D721Med (cell line): ENCODE data around the gene MTHFSD.

ENCODE experiments used
- DNase-seq: peaks from one replicate; pipeline ENCODE4 v3.0.0; 2011; ENCODE audit warnings: low spot score; ENCODE audit not compliant: insufficient read length
- FAIRE-seq: peaks from 2 replicates; lab custom pipeline; 2011; peaks lifted over from hg19 to GRCh38; lab: Jason Lieb, UNC
- CTCF ChIP-seq: IDR thresholded peaks from 2 replicates; pipeline ENCODE4 v1.5.1; 2012; ENCODE audit warnings: mild to moderate bottlenecking, control low read depth; ENCODE audit not compliant: insufficient read depth; ENCODE audit errors: missing control alignments

The MTHFSD gene

GRCh38 chr16:86492267-86492960, 62.6 kb downstream of the MTHFSD start:
- no peak for DNase-seq
- FAIRE-seq, result no peak
- TF ChIP-seq CTCF, result no peak

DNA sequence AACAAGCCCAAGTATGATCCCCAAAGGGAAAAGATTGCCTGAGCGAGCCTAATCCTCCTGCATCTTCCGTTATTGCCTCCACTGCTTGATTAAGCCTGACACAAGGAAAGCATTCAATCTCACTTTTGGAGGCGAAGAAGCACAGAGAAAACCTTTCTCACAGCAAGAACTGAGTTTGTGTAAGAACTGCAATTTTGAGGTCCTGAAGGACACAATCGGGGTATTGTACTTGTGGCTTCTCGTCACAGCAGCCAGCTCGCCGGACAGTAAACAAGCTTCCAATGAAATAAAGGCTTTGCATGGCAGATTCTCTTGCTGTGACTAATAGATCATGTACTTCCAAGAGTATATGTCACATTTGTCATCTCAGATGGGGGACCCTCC, 63.4 kb downstream of the MTHFSD start:
- FAIRE-seq (no peak), DNase-seq (no peak)
- no peak for TF ChIP-seq CTCF

- FAIRE-seq (no peak), DNase-seq (no peak)
- TF ChIP-seq CTCF, result no peak
These were observed 64.0 kb downstream of the MTHFSD start for GRCh38 chr16:86490859-86491639.

GRCh38 chr16:86485746-86486145, 69.3 kb downstream of the MTHFSD start:
- DNase-seq (no peak), FAIRE-seq (no peak)
- TF ChIP-seq CTCF, result no peak

DNA sequence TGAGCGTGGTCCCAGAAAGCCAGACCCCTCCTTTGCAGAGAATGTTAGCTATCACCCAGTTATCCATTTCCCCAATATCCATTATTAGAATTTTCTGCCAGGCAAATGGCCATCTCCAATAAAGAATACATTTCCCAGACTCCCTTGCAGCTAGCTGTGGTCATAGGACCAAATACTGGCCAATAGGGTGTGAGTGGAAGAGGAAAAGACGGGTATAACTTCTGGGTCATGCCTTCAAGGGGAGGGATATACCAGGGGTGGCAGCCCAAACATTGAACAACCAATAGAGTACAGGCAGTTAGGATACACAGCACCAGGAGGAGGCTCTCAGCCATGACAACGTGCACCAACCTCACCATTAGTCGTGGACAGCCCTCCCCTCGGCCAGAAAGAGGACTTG, 70.8 kb downstream of the MTHFSD start:
- FAIRE-seq (no peak), DNase-seq (no peak)
- TF ChIP-seq CTCF, result no peak

DNA sequence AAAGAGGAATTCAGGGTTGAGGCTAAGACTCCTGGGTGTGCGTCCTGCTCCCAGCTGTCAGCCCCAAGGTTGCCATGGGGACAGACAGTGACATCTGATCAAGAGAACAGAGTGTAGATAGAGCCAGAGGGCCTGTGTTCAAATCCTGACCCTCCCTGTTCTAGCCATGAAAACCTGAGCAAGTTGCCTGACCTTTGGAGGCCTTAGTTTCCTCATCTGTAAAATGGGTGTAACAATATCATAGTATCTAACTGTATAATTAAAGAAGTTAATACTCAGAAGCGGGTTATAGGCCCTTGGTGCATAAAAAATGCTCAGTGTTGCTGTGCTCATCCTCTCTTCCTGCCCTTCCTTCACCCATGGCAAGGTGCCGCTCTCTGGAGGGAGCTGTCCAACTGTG, 73.4 kb downstream of the MTHFSD start:
- DNase-seq (no peak), FAIRE-seq (no peak)
- no peak for TF ChIP-seq CTCF

DNA sequence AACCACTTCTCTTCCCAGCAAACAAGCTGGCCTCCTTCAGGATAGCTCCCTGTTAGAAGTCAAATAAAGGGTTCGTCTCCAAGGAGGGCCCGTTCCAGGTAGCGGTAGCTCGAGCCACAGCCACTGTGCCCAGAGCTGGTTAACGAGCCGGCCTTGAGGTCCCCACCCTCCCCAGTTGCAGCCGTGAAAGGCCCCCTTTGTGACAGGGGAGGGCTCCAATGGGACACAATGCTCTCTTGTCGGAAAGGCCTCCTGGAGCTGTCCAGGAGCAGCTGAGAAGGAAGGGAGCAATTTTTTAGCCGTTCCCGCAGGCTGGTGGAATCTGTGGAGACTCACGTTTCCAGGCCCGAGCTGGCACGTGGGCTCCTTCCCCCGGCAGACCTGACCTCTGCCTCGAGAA, 74.6 kb downstream of the MTHFSD start:
- no peak for TF ChIP-seq CTCF
- DNase-seq, result no peak
- no peak for FAIRE-seq
